ENCODE data around the gene DAP.

- TF ChIP-seq POLR2A (IDR thresholded peaks at IDR 0.05) (no peak), CTCF (IDR thresholded peaks at IDR 0.05 in 8 of 11, conservative IDR thresholded peaks at IDR 0.05 in 3 of 11) (no peak), POLR2AphosphoS5 (IDR thresholded peaks at IDR 0.05) (no peak)
These were observed 28.0 kb upstream of the DAP start for GRCh38 chr5:10789021-10789420.

All from spleen (tissue), 7 donors.